Stimulated activated memory B cell treated with anti-CD40 and anti-IgM and Interleukin-4, amounts not matched to agents 10 μg/mL and 1 μg/mL and 100 μg/mL, for 72 hours (primary cell): ENCODE results near the gene NSD1.
"Not testable (repeated sequence)": the region's sequence is repeated elsewhere in the genome, so short reads cannot be mapped to it uniquely, and the experiment has no call there.

Source experiments
- ATAC-seq: fragments of 150-1000 bp; cut with Tn5 transposase; 2 replicates; pipeline ENCODE4 v1.10.0; 2021
- H3K27ac Mint-ChIP-seq: one replicate; pipeline ENCODE4 v1.8.0; 2022; ENCODE audit warnings: mild to moderate bottlenecking, mixed read lengths
- H3K27me3 Mint-ChIP-seq: one replicate; pipeline ENCODE4 v1.8.0; 2022; ENCODE audit warnings: mixed read lengths
- H3K36me3 Mint-ChIP-seq: one replicate; pipeline ENCODE4 v1.8.0; 2022; ENCODE audit warnings: mixed read lengths
- H3K4me1 Mint-ChIP-seq: one replicate; pipeline ENCODE4 v1.8.0; 2022; ENCODE audit warnings: mixed read lengths
- H3K4me3 Mint-ChIP-seq: one replicate; pipeline ENCODE4 v1.8.0; 2022; ENCODE audit warnings: mild to moderate bottlenecking, moderate library complexity, mixed read lengths
- H3K9me3 Mint-ChIP-seq: one replicate; pipeline ENCODE4 v1.8.0; 2022; ENCODE audit warnings: mixed read lengths

Gene NSD1

GRCh38 chr5:177132136-177133095 lies 1.2 kb upstream of the NSD1 start:
- Mint-ChIP-seq H3K4me1 (peaks cover 47% of the 10 kb centered on the region), H3K9me3 (no peaks in the 10 kb centered on the region), H3K4me3 (peak overlapping the region; percentile 88), H3K36me3 (peaks cover 13% of the 10 kb centered on the region), H3K27ac (peak overlapping the region; percentile 91), H3K27me3 (no peaks in the 10 kb centered on the region)
- ATAC-seq: peak; percentile 44

GRCh38 chr5:177133853-177134696 lies 502 bp downstream of the NSD1 start:
- H3K27ac Mint-ChIP-seq: peak overlapping the region; percentile 91
- peak; percentile 50 for ATAC-seq
- peaks cover 38% of the 10 kb centered on the region for H3K4me1 Mint-ChIP-seq
- peaks cover 22% of the 10 kb centered on the region for H3K36me3 Mint-ChIP-seq
- no peaks in the 10 kb centered on the region for H3K27me3 Mint-ChIP-seq
- H3K4me3 Mint-ChIP-seq: peak overlapping the region; percentile 88
- no peaks in the 10 kb centered on the region for H3K9me3 Mint-ChIP-seq

GRCh38 chr5:177134697-177135225 lies 1.2 kb downstream of the NSD1 start:
- no peaks in the 10 kb centered on the region for H3K27me3 Mint-ChIP-seq
- H3K36me3 Mint-ChIP-seq: peaks cover 25% of the 10 kb centered on the region
- ATAC-seq: no peak
- H3K27ac Mint-ChIP-seq: peak overlapping the region; percentile 91
- H3K9me3 Mint-ChIP-seq: no peaks in the 10 kb centered on the region
- H3K4me3 Mint-ChIP-seq: peak overlapping the region; percentile 88
- H3K4me1 Mint-ChIP-seq: peaks cover 35% of the 10 kb centered on the region

- H3K27me3 Mint-ChIP-seq: no peaks in the 10 kb centered on the region
- no peak overlapping the region for H3K4me3 Mint-ChIP-seq
- peaks cover 60% of the 10 kb centered on the region for H3K4me1 Mint-ChIP-seq
- peak overlapping the region; percentile 0 for H3K27ac Mint-ChIP-seq
- H3K36me3 Mint-ChIP-seq: peaks cover 60% of the 10 kb centered on the region
- H3K9me3 Mint-ChIP-seq: no peaks in the 10 kb centered on the region
- no peak for ATAC-seq
Measured at GRCh38 chr5:177140312-177140711, 6.7 kb downstream of the NSD1 start.

- H3K4me1 Mint-ChIP-seq: peaks cover 53% of the 10 kb centered on the region
- no peak overlapping the region for H3K27ac Mint-ChIP-seq
- no peak overlapping the region for H3K4me3 Mint-ChIP-seq
- no peaks in the 10 kb centered on the region for H3K27me3 Mint-ChIP-seq
- H3K9me3 Mint-ChIP-seq: no peaks in the 10 kb centered on the region
- peaks cover 58% of the 10 kb centered on the region for H3K36me3 Mint-ChIP-seq
- ATAC-seq: no peak
Measured at GRCh38 chr5:177141496-177141895, 7.9 kb downstream of the NSD1 start.

GRCh38 chr5:177142098-177142611 lies 8.6 kb downstream of the NSD1 start:
- Mint-ChIP-seq H3K4me1 (peaks cover 47% of the 10 kb centered on the region), H3K4me3 (no peak overlapping the region), H3K27ac (no peak overlapping the region), H3K27me3 (no peaks in the 10 kb centered on the region), H3K9me3 (no peaks in the 10 kb centered on the region), H3K36me3 (peaks cover 59% of the 10 kb centered on the region)
- no peak for ATAC-seq

DNA sequence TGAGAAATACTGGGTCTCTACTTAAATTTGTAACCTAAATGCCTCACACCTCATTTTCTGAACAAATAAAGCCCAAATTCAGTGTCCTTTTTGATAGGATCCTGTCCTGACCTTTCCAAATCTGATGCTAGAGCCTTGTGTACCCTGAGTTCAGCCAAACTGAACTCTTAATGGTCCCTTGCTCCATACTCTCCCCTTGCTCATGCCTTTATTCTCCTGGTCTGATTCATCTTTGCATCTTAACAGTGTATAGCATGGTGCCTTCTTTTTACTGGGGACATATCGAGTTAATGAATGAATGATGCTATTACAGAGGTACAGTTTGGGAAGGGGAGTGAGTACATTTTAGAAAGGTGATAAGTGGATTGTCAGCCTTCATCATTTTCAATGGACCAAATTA lies 9.2 kb downstream of the NSD1 start:
- H3K4me1 Mint-ChIP-seq: peaks cover 47% of the 10 kb centered on the region
- peaks cover 62% of the 10 kb centered on the region for H3K36me3 Mint-ChIP-seq
- no peaks in the 10 kb centered on the region for H3K27me3 Mint-ChIP-seq
- H3K27ac Mint-ChIP-seq: no peak overlapping the region
- H3K9me3 Mint-ChIP-seq: no peaks in the 10 kb centered on the region
- no peak for ATAC-seq
- no peak overlapping the region for H3K4me3 Mint-ChIP-seq

GRCh38 chr5:177146891-177147638 lies 13.5 kb downstream of the NSD1 start:
- no peak for ATAC-seq
- Mint-ChIP-seq H3K27me3 (no peaks in the 10 kb centered on the region), H3K36me3 (peaks cover 44% of the 10 kb centered on the region), H3K9me3 (no peaks in the 10 kb centered on the region), H3K4me1 (peaks cover 20% of the 10 kb centered on the region), H3K27ac (no peak overlapping the region), H3K4me3 (no peak overlapping the region)

DNA sequence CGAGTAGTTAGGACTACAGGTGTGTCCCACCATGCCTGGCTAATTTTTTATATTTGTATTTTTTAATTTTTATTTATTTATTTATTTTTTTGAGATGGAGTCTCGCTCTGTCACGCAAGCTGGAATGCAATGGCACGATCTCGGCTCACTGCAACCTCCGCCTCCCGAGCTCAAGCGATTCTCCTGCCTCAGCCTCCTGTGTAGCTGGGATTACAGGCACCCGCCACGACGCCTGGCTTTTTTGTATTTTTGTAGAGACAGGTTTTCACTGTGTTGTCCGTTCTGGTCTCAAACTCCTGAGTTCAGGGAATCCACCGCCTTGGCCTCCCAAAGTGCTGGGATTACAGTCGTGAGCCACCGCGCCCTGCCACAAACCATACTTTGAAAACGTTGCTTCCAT lies 16.5 kb downstream of the NSD1 start:
- peaks cover 36% of the 10 kb centered on the region for H3K36me3 Mint-ChIP-seq
- H3K27ac Mint-ChIP-seq, H3K27me3 Mint-ChIP-seq, H3K9me3 Mint-ChIP-seq, ATAC-seq, H3K4me3 Mint-ChIP-seq, H3K4me1 Mint-ChIP-seq: not testable (repeated sequence)

- Mint-ChIP-seq H3K4me3 (no peak overlapping the region), H3K27me3 (no peaks in the 10 kb centered on the region), H3K27ac (peak overlapping the region; percentile 56), H3K9me3 (no peaks in the 10 kb centered on the region), H3K4me1 (peaks cover 24% of the 10 kb centered on the region), H3K36me3 (peaks cover 19% of the 10 kb centered on the region)
- no peak for ATAC-seq
Measured at GRCh38 chr5:177154003-177154643, 20.6 kb downstream of the NSD1 start.

DNA sequence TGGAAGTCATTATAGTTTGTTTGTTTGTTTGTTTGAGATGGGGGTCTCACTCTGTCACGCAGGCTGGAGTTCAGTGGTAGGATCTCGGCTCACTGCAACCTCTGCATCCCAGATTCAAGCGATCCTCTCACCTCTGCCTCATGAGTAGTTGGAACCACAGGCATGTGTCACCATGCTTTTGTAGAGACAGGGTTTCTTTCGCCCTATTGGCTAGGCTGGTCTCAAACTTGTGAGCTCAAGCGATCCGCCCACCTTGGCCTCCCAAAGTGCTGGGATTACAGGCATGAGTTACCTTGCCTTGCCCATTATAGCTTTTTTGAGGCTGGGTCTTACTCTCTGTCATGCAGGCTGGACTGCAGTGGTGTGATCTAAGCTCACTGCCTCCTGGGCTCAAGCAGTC lies 28.8 kb downstream of the NSD1 start:
- Mint-ChIP-seq H3K4me3 (no peak overlapping the region), H3K27me3 (no peaks in the 10 kb centered on the region), H3K27ac (no peak overlapping the region), H3K9me3 (no peaks in the 10 kb centered on the region), H3K4me1 (peaks cover 45% of the 10 kb centered on the region), H3K36me3 (peaks cover 22% of the 10 kb centered on the region)
- ATAC-seq: no peak

DNA sequence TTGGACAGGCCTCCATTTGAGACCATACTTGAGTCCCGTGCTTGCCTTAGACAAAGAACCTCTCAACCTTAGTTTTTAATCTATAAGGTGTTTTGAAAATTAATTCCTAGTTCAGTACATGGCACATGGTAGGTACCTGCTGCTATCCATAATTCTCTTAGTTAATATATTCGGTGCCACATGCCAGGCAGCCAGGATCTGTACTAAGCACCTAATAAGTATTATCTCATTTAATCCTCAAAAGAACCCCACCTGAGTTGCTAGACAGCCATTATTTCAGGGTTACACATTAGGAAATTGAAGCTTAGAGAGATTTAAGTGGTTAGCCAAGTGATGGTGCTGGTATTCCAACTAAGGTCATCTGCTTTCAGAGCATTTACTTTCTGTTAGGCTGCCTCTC lies 29.9 kb downstream of the NSD1 start:
- no peaks in the 10 kb centered on the region for H3K9me3 Mint-ChIP-seq
- no peaks in the 10 kb centered on the region for H3K27me3 Mint-ChIP-seq
- no peak for ATAC-seq
- H3K27ac Mint-ChIP-seq: no peak overlapping the region
- peaks cover 34% of the 10 kb centered on the region for H3K4me1 Mint-ChIP-seq
- H3K4me3 Mint-ChIP-seq: no peak overlapping the region
- H3K36me3 Mint-ChIP-seq: peaks cover 26% of the 10 kb centered on the region

DNA sequence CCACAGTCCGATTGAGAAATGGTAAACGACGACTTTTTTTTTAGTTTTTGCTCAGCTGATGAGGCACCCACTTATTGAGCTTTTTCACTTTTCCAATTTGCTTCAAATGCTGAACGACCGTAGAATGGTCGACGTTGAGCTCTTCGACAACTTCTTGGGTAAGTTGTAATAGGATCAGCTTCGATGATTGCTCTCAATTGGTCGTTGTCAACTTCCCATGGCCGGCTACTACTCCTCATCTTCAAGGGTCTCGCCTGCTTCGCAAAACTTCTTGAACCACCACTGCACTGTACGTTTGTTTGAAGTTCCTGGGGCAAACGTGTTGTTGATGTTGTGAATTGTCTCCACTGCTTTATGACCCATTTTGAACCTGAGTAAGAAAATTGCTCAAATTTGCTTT lies 35.7 kb downstream of the NSD1 start:
- H3K4me1 Mint-ChIP-seq: peaks cover 17% of the 10 kb centered on the region
- H3K4me3 Mint-ChIP-seq: no peak overlapping the region
- H3K36me3 Mint-ChIP-seq: peaks cover 40% of the 10 kb centered on the region
- H3K27me3 Mint-ChIP-seq: no peaks in the 10 kb centered on the region
- ATAC-seq: no peak
- H3K9me3 Mint-ChIP-seq: no peaks in the 10 kb centered on the region
- no peak overlapping the region for H3K27ac Mint-ChIP-seq

- ATAC-seq: no peak
- no peaks in the 10 kb centered on the region for H3K27me3 Mint-ChIP-seq
- H3K4me1 Mint-ChIP-seq: peaks cover 35% of the 10 kb centered on the region
- no peak overlapping the region for H3K4me3 Mint-ChIP-seq
- H3K27ac Mint-ChIP-seq: no peak overlapping the region
- peaks cover 23% of the 10 kb centered on the region for H3K36me3 Mint-ChIP-seq
- H3K9me3 Mint-ChIP-seq: no peaks in the 10 kb centered on the region
Measured at GRCh38 chr5:177171961-177172360, 38.4 kb downstream of the NSD1 start.
